HG02870 (cell line): ENCODE measurements around the gene ZNF35.
"Not testable (repeated sequence)": the region's sequence is repeated elsewhere in the genome, so short reads cannot be mapped to it uniquely, and the experiment has no call there.

Source experiments
- ATAC-seq: cut with Tn5 transposase; IDR thresholded peaks from one replicate; pipeline ENCODE4 v1.9.1; 2021; ENCODE audit warnings: mild to moderate bottlenecking, moderate library complexity; ENCODE audit not compliant: unreplicated experiment

Gene ZNF35

DNA sequence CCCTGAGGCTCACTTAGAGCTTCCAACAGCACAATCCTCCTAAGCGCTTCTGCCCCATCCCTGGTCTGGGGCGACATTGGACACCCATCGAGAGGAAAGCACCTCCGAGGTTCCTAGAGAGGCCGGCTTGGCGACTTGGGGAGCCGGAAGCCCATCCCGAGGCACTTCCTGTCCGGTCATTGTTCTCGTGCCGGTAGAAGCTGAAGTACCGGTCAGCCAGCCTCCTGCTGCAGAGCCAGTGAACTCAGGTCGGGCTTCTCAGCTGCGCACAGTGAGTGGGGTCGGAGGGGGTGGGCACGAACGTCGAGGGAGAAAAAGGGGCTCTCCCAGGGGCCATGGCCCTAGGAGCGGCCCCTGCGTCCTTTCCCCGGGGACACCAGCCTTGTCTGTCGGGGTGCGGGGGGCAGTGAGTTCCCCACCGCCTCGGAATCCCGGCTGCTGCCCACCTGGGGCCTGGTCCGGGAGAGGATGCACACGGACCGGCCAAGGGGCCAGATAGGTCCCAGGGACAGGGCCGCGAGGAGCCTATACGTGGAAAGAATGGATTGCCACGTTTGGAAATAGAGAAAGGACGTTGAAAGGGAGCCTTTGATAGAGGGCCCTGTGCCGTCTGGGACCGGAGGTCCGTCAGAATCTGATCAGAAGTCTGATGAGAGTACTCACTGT, at the start of gene ZNF35:
ZNF35 (plus strand) TSS at position 169 of the 666 bp plus-strand sequence. CDS start 2,336 bp downstream, outside the sequence.
- ATAC-seq, result peak; percentile 95

DNA sequence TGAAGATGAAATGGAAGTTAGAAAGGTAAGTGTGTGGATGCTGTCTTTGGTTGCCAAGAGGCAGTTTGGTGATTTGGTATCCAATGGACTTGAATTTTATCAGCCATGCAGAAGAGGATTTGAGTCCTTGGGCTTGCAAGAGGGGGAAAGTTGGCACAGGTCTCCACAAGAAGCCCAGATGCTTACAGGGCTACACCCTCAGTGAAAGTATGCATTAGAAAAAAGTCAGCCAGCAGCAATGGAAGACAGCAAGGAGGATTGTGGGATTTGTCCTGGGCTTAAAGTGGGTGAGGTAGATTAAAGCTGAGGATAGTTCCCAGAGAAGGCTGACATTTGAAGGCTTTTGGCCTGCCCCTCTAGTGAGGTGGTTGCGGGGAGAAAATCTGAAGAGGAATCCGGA, 46.8 kb upstream of the ZNF35 start:
- ATAC-seq, result no peak

DNA sequence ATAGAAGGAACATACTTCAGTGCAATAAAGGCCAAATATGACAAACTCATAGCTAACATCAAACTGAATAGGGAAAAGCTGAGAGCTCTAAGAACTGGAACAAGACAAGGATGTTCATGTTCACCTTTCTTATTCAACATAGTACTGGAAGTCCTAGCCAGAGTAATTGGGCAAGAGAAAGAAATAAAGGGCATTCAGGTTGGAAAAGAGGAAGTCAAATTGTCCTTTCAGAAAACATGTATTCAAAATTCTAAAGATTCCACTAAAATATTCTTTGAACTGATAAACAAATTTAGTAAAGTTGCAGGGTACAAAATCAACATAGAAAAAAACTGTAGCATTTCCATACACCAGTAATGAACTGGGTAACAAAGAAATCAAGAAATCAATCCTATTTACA, 35.9 kb upstream of the ZNF35 start:
- no peak for ATAC-seq

DNA sequence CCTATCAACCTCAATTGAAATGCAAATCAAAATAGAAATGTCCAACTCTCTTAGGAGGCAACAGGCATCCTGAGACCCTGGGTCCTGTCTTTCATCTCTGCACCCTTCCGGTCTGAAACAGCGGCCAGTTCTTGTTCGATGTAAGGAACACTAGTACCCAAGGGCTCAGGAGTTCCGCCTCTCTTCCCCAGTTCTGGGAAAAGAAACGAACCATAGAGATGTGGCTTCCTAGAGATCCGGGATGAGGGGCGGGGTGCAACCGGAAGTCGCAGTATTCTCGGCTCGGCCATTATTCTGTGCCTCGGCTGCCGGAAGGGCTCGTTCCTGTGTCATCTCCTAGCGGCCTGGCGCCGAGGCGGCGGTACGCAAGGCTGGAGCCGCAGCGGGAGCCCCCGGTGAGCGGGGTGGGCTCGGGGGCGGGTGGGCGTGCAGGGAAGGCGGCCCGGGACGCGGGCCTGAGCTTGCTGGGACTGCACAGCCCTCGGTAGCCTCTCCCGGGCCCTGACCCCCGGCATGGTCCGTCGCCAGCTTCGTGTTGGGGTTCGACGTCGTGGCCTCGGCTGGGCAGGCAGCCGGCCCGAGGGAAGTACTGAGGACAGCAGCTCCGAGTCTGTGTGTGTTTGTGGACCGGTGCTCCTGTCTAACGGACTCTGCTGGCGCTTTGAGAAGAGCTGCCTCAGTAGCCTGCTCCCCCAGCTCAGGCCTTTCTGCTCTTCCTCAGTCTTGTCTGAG, 23.6 kb upstream of the ZNF35 start, which contains the start of gene ZNF197:
ZNF197 (plus strand) TSS at position 288 of the 732 bp plus-strand sequence. CDS start 4,119 bp downstream, outside the sequence.
- ATAC-seq, result peak; percentile 93

DNA sequence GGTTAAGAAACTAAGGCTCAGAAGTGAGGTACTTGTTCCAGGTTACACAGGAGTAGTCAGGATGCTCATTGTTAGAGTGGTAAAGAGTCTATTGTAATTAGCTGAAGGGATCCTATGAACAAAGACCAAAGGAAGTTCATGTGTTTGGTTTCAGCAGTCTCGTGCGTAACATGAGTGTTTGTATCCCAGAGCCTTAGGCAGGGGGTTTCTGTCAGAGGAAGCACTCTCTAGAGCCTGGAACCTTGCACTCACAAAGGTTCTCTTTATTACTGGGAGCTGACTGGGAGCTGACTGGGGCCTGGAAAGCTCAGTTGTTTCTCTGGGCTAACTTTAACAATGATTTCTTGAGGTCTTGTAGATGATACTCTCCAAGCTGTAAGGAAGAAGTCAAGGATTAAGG, 19.8 kb upstream of the ZNF35 start:
- no peak for ATAC-seq

DNA sequence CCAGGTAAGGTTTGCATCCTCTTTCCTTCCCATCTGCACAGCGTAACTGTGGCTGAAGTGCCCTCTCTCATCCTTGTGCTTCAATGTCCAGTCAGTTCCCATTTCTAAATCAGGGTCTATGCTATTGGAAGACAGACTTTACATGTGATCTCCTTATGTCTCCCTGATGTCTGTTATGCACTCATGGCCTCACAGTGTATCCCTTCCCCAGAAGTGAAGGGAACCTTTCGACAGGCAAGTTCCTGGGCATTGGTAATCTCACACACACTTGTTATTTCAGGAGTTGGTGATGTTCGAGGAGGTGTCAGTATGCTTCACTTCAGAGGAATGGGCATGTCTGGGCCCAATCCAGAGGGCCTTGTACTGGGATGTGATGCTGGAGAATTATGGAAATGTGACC, 16.3 kb upstream of the ZNF35 start:
- ATAC-seq, result no peak

DNA sequence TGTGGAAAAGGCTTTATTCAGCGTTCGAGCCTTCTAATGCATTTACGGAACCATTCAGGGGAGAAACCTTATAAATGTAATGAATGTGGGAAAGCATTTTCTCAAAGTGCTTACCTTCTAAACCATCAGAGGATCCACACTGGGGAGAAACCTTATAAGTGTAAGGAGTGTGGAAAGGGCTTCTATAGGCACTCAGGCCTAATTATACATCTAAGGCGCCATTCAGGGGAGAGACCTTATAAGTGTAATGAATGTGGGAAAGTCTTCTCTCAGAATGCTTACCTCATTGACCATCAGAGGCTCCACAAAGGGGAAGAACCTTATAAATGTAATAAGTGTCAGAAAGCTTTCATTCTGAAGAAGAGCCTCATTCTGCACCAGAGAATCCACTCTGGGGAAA, 6.2 kb upstream of the ZNF35 start:
- no peak for ATAC-seq

DNA sequence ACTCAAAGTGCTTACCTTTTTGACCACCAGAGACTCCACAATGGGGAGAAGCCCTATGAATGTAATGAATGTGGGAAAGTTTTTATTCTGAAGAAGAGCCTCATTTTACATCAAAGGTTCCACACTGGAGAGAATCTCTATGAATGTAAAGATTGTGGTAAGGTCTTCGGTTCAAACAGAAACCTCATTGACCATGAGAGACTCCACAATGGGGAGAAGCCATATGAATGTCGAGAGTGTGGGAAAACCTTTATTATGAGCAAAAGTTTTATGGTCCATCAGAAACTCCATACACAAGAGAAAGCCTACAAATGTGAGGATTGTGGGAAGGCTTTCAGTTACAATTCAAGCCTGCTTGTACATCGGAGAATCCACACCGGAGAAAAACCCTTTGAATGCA, 5.5 kb upstream of the ZNF35 start:
- ATAC-seq, result no peak

DNA sequence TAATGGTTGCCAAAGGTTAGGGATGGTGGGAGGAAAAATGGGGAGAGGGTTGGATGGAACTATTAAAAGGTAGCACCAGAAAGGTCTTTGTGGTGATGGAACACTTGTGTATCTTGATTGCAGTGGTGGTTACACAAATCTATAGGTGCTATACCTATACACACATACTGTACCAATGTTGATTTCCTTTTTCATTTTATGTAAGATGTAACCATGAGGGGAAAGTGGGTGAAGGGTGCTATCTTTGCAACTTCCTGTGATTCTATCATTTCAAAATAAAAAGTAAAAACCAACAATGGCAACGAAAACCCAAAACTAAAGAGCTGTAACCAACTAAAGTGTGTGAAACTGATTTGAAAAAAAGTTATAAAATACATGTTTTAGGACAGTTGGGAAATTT, 761 bp upstream of the ZNF35 start:
- no peak for ATAC-seq

DNA sequence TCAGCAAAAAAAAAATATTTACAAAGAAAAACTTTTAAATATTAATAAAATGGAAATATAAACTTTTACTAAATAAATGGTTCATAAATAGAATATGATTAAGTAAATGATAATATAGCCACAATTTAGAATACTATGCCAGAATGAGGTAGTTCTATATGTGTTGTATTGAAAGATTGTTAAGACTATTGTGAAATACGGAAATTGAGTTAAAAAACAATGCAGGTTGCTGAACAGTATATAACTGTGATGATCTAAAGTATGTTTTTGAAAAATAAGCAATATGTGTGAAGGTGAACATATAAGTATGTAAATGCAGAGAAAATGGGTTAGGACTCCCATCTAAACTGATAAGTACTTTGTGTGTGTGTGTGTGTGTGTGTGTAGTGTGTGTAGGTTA, 1.2 kb downstream of the ZNF35 start:
- ATAC-seq, result no peak

DNA sequence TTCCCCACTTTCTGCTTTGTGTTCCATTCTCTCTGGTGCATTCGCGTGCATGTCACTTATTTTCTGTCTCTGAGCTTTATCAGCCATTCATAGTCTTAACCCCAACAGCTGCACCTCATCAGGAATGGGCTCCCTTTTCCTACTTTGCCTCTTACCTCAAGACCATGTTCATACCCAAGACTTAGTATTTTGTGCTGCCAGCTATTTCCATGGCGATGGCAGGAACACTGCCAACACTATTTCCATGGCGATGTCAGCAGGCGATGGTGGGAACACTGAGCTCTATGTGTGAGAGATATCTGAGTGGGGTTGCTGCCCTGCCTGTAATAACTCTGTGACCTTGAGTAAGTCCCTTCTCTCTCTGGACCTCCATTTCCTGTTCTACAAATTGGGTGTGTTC, 5.5 kb downstream of the ZNF35 start:
- no peak for ATAC-seq

DNA sequence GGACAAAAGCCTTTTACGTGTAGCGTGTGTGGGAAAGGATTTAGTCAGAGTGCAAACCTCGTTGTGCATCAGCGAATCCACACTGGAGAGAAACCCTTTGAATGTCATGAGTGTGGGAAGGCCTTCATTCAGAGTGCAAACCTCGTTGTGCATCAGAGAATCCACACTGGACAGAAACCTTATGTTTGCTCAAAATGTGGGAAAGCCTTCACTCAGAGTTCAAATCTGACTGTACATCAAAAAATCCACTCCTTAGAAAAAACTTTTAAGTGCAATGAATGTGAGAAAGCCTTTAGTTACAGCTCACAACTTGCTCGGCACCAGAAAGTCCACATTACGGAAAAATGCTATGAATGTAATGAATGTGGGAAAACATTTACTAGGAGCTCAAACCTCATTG, 10.5 kb downstream of the ZNF35 start:
- no peak for ATAC-seq

DNA sequence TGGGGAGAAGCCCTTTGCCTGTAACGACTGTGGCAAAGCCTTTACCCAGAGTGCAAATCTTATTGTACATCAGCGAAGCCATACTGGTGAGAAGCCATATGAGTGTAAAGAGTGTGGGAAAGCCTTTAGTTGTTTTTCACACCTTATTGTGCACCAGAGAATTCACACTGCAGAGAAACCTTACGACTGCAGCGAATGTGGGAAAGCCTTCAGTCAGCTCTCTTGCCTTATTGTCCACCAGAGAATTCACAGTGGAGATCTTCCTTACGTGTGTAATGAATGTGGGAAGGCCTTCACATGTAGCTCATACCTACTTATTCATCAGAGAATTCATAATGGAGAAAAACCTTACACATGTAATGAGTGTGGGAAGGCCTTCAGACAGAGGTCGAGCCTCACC, 10.9 kb downstream of the ZNF35 start:
- ATAC-seq, result no peak

DNA sequence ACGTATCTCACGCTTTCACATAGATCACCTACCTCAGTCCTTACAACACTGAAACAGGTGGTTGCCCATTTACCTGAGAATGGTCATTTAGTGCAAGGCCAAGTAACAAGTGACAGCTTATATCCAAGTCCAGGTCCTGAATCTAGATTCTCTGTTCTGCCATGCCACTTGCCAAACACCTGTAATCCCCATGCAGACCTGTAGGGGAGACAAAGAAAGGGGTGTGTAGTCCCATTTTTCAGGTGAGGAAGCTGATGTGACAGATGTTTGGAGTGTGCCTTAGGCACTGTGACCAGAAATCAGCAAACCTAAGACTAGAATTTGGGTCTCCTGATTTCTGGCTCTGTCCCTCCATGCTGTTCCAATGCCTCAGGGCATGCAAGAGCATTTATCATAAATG, 12.7 kb downstream of the ZNF35 start:
- no peak for ATAC-seq

DNA sequence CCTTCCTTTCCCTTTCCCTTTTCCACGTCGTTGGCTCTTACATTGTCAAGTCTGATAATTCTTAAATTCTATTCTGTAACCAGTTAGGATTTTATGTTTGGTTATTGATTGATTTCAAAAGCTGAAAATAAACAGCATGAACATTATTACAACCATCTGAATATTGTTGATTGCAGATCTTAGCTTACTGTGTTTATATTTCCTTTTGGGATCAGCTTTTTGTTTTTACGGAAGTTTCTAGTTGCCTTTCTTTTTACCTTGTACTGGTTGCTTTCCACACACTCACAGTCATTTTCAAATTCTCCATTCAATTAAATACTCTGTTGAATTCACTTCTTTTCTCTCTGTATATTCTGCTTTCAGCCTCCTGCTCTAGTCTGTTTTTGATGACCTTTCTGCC, 16.6 kb downstream of the ZNF35 start:
- ATAC-seq, result no peak

DNA sequence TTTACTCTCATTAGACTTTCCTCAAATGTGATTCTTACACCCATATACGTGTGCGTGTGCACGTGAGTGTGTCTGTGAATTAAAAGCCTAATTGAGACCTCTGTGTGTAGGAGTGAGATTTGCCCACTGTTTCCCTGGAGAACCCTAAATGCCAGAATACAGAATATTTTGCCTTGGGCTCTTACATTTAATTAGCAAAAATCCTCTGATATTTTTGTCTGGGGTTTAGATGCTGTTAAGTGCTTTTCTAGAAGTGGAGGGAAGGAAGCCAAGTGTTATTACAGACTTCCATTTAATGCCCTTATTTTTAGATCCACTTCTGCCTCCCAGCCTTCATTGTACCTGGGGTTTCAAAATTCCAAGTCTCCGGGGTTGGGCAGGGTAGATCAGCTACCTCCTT, 17.8 kb downstream of the ZNF35 start:
- ATAC-seq, result no peak

DNA sequence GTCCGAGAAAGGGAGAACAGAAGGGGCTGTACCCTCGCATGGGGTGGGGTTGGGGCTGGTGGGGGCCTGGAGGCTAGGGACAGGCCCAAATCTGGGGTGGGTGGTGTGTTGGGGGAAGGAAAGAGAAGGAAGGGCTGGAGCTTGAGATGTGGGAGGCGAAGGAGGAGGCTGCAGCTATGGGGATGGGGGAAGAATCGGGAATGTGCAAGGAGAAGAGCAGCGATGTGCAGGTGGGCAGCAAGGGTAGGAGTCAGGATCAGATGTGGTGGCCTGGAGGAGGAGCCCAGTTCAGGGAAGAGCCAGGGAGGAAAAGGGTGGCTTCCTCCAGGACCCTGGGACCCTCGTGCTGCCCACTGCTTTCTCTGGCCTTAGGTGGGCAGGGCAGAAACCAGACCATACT, 21.2 kb downstream of the ZNF35 start:
- ATAC-seq, result no peak

DNA sequence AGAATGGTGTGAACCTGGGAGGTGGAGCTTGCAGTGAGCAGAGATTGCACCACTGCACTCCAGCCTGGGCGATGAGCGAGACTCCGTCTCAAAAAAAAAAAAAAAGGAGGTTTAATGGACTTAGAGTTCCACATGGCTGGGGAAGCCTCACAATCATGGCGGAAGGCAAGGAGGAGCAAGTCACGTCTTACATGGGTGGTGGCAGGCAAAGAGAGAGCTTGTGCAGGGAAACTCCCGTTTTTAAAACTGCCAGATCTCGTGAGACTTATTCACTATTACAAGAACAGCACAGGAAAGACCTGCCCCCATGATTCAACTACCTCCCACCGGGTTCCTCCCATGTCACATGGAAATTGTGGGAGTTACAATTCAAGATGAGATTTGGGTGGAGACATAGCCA, 24.9 kb downstream of the ZNF35 start:
- not testable (repeated sequence) for ATAC-seq

DNA sequence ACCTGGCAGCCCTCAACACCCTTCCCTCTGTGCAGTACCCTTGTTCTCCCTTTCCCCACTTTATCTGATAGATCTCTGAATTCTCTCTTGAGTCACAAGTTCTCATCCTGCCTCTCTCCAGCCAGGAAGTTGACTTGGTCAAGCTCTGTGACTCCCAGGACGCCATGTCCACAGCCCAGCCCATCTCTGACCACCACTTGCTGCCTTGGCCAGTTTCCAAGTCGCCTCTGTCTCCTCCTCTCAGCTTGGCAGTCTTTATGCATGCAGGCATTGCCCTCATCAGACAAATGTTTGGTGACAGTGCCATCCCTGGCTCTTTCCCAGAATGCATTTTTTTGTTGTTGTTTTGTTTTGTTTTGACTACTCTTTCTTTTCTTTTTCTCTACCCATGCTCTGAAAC, 25.7 kb downstream of the ZNF35 start:
- no peak for ATAC-seq

DNA sequence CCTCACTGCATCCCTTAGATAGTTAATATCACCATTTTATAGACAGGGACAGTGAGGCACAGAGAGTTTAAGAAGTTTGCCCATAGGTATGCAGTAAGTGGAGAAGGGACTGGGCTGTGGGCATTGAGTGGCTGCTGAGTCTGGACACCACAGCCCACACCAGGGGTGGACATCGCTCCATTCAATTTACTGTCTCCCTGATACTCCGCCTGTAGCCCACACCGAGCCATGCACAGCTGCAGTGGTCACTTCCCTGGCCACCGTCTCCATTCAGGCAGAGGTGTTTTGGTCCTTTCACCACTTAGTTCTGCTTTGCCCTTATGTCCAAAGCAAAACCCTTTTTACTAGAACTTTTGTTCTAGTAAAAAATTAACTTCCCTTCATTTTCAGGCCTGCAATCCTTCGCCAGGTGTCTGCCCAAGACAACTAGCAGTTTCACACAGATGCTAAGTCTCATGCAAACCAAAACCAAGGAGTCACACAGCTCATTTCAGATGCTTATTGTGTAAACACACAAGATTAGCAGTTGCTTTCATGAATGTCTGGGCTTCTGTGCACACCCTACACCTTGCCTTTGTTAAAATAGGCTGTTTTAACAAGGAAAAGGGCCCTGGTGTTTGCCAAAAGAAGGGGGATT, 30.1 kb downstream of the ZNF35 start:
- no peak for ATAC-seq

DNA sequence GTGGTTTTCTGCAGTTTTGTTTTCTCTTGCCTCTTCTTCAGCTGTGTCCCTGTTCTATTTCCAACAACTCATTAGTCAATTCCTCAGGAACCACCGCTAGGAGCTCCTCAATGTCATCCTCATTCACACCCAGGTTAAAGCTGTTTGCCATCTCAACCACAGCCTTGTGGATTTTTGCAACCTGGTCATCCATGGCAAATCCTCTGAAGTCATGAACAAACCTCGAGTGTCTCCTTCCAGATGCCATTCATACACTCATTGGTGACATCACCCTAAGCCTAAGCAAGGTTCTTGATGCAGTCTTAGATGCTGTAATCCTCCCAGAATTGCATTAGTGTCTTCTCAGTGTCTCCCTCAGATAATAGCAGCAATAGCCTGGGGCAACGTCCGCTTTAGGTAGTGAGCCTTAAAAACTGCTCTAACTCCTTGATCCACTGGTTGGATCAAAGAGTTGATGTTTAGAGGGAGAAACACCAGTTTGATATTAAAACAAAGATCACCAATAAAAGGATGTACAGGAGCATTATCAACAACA, 32.5 kb downstream of the ZNF35 start:
- ATAC-seq, result no peak
